GM19467 (cell line): ENCODE data around the gene FAT1.
A peak's percentile ranks its signal among the peaks of the same experiment; 100 is the strongest.

ENCODE experiments used
- ATAC-seq: cut with Tn5 transposase; IDR thresholded peaks from one replicate; pipeline ENCODE4 v1.9.1; 2021; ENCODE audit warnings: mild to moderate bottlenecking, moderate library complexity; ENCODE audit not compliant: unreplicated experiment

Gene FAT1

DNA sequence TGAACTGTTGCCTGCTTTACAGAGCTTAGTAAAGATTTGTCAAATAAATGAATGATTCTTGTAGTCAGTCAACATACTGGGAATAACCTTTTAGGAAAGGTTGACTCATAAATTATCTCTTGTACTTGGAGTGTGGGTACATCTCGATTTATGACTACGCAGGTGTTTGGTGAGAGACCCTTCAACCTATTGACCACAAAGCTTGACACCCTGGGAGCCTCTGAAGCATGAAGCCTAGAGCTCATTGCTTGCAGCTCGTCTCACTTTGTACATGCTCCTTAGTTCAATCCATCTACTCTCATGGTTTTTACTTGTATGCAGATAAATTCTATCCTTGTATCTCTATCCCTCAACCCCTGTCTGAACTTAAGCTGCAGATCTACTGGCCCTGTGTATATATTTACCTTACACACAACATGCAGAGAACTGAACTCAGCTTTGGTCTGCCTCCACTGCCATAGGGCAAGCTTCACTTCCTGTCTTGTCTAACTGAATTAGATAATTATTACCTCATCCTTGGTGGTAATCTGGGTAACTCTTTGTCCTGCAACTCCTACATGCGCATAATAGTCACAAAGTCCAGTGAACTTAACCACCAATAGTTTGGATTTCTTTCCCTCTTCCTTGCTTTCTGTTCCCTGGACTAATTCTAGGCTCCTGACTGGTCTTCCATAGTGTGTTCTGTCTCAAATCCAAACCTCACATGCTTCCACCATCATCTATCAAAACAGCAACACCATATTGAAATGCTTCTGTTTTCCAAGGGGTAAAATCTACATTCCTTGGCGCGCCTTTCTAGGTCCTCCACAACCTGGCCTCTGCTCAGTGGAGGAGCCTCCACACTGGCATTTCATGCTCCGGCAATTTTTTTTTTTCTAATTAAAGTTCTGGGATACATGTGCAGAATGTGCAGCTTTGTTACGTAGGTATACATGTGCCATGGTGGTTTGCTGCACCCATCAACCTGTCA, 32.2 kb upstream of the FAT1 start:
- peak; percentile 85 for ATAC-seq

DNA sequence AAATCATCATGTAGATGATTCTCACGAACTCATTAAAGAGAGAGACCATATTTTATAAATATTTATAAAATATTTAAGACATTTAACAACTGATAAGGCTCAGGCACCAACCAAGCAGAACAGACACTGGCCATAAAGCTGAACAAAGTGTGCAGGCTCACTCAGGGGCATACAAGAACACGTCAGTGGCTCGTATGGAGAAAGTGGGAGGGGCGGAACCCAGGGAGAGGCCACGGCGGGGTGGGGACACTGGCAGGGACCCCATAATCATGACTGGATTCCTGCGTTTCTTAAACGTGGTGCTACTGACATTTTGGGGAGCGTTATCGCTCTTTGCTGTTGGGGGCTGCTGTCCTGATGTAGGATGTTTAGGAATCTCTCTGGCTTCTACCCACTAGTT, 31.3 kb upstream of the FAT1 start:
- no peak for ATAC-seq

DNA sequence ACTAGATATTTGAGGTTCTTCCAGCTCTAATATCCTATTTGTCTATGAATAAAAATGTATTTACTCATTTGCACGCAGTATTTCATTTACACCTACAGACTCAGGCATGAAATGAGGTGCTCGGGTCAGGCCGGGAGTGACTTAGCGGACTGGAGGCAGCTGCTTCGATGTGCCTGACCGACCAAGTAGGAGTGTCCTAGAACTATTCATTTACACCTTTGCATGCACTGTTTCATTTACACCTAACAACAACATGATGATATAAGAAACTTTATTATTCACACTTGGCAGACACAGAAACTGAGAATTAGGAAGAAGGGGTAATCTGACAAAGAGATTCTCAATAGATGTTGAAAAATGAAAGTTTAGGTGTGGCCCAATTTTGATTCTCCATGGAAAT, 28.7 kb upstream of the FAT1 start:
- no peak for ATAC-seq

DNA sequence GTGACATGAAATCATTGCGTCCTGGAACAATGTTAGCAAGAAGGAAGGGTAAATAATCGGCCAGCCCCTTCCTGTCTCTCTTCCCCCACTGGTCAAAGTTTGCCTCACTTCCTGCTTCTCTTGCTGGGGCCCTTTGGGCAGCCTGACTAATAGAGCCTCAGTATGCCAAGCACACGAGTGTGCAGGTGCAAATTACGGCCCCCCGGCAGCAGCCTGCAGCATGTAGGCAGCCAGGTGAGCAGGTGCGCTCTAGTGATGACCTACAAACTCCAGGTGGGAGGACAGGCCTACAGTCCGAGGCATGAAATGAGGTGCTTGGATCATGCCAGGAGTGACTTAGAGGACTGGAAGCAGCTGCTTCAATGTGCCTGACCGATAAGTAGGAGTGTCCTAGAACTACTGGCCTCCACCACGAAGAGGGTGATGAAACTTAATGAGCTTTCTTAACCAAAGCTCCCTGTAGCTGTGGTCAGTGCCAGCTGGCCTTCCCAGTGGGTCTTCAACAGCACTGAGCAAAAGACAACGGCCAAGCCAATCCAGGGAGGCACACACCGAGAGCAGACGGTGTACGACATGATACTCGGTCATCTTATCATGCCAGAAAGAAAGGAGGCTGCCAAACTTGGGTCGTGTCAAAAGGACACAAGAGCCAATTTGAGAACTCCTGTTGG, 26.1 kb upstream of the FAT1 start:
- ATAC-seq, result no peak

DNA sequence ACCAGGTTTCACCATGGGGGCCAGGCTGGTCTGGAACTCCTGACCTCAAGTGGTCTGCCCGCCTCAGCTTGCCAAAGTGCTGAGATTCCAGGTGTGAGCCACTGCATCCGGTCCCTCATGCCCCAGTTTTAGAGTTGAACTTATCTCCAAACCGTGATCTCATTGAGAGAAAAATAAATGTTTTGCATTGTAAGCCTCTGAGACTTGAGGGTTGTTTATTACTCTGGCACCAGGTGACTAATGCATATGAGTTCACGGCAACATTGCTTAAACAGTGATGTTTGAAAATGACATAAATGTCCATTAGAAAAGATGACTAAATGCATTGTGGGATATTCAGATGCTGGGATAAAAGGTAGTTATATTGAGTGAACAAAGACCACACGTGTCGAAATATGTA, 22.9 kb upstream of the FAT1 start:
- no peak for ATAC-seq

DNA sequence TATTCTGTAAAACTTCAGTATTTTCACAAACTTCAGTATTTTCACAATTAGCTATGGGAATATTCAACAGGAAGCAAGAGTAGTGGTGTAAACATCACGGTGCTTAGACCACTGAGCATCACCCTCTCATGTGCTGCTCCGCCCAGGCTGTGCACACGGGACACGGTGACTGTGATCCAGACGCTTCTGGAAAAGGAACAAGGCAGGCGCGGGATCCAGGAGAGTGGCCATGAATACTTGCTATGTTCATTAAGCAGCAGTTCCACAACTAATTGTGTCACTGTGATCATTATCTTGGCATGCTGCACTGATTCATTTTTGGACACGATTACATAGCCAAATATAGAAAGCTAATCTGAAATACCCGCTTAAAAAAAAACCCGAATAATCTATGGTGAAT, 19.6 kb upstream of the FAT1 start:
- ATAC-seq, result no peak

DNA sequence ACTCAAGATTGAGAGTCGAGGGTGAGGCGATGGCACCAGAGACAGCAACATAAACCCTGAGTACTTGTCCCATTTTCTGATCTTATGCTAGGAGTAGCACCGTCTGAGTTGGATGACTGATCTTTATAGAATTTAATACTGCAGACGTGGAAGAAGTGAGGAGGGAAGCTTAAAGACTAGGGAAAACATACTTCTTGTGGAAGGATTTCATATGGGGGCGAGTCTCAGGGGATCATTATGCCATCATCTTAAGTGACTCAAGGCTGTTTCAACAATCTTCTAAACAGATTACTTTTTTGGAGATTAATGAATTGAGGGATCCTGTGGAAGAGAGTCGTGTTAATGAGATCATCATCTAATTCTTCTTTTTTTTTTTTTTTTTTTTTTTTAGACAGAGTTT, 17.2 kb upstream of the FAT1 start:
- no peak for ATAC-seq

DNA sequence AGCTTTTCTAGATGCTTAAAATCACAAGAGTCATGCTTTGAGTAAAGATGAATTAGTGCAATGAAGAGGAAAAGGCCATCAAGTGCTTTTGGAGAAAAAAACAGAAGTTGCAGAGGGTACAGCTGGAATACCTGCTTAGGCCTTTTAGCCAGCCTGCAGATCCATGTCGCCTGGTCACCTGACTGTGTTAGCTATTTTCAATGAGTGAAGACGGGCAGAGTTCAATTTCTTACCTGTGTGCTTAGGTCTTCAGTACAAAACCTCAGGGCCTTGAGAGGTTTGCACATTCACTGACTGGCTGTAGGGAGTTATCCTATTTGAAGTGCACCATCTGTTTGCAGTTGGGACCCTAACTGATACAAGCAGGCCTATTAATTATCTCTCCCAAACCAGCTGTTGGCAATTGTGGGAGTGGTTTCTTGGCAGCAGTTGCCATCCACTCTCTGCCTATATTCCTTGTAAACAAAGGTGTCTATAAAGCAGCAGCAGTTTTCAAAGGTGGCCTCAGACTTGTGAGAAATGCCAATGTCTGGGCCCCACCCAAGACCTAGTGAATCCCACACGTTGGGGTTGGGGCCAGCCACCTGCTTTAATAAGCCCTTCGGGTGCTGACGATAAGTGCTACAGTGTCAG, 16.3 kb upstream of the FAT1 start:
- no peak for ATAC-seq

DNA sequence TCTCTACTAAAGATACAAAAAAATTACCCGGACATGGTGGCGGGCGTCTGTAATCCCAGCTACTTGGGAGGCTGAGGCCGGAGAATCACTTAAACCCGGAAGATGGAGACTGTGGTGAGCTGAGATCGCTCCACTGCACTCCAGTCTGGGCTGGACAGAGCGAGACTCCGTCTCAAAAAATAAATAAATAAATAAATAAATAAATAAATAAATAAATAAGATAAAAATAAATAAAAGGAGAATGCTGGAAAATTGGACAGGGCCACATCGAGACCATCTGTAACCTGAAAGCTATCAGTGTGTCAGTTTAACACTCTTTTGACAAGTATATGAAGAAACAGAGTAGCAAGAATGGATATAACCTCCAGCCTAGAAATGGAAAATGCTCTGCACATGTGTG, 15.7 kb upstream of the FAT1 start:
- no peak for ATAC-seq

DNA sequence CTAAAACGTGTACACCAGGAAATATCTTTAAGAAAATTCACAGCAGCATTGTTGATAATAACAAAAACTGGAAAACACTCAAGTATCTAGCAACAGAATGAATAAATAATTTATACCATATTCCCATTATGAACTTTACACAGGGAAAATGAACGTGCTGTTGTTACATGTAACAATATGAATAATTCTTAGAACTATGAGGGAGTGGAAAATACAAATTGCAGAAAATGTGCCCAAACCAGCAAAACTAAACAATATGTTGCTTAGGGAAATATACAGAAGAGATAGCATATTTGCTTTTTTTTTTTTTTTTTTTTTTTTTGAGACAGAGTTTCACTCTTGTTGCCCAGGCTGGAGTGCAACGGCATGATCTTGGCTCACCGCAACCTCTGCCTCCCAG, 14.8 kb upstream of the FAT1 start:
- ATAC-seq, result no peak

DNA sequence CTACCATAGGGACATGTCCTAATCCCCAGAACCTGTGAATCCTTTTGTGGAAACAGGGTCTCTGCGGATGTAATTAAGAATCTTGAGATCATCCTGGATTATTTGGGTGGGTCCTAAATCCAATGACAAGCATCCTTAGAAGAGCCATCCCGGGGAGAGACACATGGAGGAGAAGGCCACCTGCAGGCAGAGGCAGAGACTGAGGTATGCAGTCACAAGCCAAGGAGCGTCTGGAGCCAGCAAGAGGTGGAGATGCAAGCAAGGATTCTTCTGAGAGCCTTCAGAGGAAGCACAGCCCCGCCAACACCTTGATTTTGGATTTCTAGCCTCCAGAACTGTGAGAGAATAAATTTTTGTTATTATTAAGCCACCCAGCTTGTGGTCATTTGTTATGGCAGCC, 13.8 kb upstream of the FAT1 start:
- no peak for ATAC-seq

DNA sequence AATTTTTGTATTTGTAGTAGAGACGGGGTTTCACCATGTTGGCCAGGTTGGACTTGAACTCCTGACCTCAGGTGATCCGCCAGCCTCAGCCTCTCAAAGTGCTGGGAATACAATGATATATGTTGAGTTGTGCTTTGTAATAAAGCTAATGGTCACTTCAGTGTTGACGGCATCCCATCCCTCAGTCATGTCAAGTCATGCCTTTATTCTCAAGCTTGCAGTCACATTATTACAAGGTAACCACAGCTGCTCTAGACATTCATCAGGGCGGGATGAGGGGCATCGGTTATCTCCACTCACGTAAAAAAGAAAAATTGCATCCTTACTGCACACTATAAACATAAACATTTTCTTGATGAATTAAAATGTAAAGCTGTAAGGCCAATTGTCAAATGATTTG, 12.8 kb upstream of the FAT1 start:
- no peak for ATAC-seq

DNA sequence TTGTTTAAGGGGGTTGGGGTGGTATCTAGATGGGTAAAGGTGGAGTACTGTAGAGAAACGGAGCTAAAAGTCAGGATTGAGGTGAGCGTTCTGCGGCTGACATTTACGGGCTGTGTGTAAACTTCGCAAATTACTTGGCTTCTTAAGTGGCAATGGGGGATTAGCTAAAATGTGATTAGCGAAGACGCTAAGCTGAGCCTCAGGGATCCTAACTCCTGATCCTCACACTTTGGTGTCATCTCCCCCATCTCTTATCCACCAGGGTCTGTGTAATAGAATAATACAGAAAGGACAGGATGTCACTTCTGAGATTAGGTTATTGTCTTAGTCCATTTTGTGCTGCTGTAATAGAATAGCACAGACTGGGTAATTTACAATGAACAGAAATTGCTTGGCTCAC, 10.6 kb upstream of the FAT1 start:
- no peak for ATAC-seq

DNA sequence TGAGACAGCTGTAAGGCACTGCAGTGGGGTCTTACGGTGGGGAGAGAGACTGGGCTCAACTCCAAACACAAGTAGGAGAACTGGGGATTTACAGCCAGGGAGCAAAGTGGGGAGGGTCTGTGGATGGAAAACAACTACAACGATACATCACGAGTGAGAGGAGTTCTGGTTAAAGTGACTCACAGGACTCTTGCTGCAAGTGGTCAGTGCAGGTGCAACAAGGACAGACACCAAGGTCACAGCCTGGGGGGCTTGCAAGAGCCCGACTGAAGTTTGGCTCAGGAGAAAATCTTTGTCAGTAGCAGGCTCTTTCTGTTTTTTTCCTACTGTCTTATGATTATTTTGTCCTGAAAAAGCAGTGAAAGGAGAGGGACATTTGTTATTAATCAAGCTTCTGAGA, 10.1 kb upstream of the FAT1 start:
- no peak for ATAC-seq

DNA sequence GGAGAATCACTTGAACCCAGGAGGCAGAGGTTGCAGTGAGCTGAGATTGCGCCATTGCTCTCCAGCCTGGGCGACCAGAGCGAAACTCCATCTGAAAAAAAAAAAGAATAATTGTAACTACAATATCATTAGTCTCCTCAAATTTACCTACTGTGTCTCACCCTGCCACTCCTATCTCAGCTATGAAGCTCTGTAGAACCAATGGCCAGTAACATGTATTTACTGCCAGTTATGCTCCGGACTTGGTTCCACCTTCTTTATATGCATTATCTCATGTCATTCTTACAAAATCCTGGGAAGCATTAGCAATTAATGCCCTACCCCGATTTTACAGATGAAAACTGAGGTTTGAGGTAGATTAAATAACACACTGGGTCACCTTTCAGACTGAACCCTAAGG, 7.0 kb upstream of the FAT1 start:
- ATAC-seq, result no peak

DNA sequence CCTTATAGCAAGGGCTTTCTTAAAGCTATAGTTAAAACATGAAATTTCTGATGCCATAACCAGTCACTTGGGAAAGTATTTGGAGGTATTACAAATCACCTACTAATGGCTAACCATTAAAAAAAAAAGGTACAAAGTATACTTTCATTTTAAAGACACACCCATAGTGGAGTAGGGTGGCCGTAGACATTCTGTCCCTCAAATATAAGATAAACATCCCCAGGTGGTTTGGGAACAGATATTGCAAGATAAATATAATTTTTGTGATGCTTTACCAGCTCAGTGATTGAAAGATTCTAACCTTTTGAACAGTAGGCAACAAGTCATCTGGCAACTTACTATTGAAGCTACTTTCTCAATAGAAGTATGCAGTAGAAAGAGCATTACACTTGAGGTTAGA, 6.2 kb upstream of the FAT1 start:
- no peak for ATAC-seq

DNA sequence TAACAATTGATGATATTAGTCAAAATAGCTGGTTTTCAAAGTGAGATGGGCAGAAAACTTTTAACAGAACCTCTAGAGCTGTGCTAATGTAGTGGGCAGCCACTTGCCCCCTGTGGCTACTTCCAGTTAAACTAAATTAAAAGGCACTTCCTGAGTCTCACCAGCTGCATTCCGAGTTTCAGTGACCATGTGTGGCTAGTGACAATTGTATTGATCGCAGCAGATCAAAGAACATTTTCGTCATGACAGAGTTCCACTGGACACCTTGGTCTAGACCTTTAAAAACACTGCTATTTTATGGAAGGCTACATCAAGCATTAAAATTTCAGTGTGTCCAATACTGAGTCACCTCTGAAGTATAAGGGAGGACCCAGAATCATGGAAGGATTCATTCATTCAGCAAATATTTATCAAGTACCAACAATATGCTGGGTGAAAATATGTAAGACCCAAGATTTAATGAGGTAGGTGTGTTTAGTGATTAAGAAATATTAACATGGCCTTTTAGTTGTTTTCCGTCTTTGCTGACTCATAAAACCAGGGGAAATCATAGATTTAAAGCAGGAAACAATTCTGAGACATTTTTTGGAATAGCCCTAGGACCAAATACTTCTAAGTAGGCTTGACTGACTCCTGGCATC, 5.1 kb upstream of the FAT1 start:
- ATAC-seq, result no peak

DNA sequence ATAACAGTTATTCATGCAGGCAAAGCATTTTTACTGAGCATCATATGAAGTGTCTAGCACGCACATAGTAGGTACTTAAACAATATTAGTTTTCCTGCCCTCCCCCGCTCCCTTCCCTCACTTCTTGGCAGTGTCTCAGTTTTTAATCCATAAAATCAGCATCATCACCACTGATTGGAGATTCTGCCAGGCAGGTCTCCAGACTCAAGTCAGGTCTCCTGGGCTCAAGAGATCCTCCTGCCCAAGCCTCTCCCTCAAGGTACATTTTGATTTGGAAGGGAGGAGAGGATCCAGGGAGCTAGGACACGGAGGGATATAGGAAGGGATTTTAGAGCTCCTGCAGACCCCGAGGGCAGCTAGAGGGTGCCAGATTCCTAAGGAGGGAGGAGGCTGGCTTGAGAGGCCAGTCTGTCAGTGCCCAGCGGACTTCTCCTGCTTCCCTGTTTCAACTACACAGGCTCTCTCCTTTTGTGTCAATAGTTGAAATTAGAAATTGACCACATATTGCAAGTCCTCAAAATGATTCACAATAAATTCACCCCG, 4.4 kb upstream of the FAT1 start:
- no peak for ATAC-seq

DNA sequence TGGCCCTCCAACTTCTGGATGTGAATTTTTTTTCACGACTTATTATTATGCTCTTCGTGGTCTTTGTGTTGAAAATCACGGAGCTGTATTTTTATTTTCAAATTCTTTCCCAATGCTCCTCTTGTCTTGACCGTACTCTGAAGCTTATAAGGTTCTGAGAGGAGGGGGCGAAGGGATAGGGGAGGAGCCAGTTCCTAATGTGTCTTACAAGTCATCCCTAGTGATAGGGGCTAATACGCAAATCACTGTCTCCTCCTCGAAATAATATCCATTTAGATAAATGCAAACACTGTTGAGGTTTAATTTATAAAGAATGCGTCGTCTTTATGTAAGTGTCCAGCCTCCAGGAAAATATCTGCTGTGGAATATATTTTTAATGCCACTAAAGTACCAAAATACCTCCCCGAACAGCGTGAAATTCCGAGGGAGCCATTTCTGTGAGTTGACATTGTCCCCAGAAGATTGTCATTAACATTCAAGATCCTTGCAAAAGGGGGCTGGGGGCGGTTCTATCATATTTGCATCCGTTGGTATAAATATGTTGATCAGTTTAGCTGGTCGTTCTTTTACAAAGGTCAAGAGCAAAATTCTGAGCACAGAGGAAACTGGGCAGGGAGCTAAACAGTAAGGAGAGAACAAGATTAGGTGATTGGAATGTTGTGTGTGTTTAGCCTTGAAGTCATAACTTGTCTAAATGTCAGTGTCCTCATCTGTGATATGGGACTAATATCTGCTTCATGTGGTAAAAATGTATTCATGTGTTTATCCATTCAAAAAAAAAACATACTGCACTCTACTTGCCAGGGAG, 3.7 kb upstream of the FAT1 start:
- no peak for ATAC-seq

DNA sequence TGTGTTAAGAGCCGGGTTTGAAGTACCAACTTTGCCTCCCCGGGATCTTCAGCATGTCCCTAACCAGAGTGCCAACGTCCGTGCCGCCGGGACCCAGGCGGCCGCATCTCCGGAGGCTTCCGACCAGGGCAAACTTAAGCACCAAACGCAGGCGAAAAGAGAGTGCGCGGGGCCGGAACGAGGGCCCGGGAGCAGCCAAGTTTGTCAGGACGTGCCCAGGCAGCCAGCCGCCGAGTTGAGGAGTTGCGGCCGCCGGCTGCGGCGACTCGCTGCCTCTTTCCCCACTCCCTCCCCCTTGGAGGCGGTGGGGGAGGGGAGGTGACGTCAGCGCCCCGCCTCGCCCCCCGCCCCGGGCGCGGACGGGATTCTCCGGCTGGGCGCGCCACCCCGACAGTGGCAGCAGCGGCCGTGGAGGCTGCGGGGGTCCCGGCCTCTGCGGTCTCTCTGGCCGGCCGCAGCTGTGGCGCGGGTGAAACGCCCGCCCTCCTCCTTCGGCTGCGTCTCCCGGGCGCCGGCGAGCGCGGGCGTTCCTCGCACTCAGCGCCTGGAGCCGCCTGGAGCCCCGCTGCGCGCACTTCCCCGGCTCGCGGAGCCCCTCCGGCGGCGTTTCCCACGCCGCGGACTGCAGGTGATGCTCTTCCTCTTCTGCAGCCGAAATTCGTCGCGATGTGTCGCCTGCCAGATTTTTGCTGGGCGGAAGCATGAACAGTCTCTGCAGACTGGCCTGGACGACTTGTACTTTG, 2.9 kb upstream of the FAT1 start:
- no peak for ATAC-seq
